PC-9 (cell line): Measurements from ENCODE around the gene KIF18A. TPM values are rescaled to one million over a fixed set of nuclear protein-coding genes. Genes with fewer than 3 reads are reported as not detected.

Source experiments
- BruUV-seq: library from RNA; stranded (reverse); fragments of 400-500 nt; replicated peaks from 2 replicates; lab custom pipeline; 2021; lab: Mats Ljungman, UMichigan
- CTCF ChIA-PET: fragments of 300-600 bp; sonication (Branson Sonifier 250); formaldehyde crosslinking; loops from one replicate; lab custom pipeline; 2022; ENCODE audit warnings: antibody characterized with exemption; lab: Charles Lee
- POLR2A ChIA-PET: fragments of 300-600 bp; sonication (Branson Sonifier 250); formaldehyde crosslinking; loops from one replicate; lab custom pipeline; 2022; ENCODE audit warnings: antibody characterized with exemption; ENCODE audit not compliant: unreplicated experiment; lab: Charles Lee
- DNase-seq, 2 experiments: peaks; one replicate each; pipeline versions ENCODE4 v3.0.0 to v3.0.0-alpha.2; 2015 to 2022; ENCODE audit warnings: mixed read lengths in 1 of 2
- H2AFZ ChIP-seq: fragments of 200-600 bp; sonication (generic); 2 replicates; pipeline ENCODE4 v1.8.1; 2017; ENCODE audit warnings: antibody characterized with exemption
- H3F3A ChIP-seq: fragments of 200-600 bp; sonication (generic); 2 replicates; pipeline ENCODE4 v1.8.1; 2017; ENCODE audit warnings: antibody characterized with exemption, mild to moderate bottlenecking, low read depth; ENCODE audit not compliant: insufficient read depth
- H3K27ac ChIP-seq: fragments of 200-600 bp; sonication (generic); 2 replicates; pipeline ENCODE4 v1.6.1; 2016; ENCODE audit warnings: mixed run types
- H3K27me3 ChIP-seq: fragments of 200-600 bp; sonication (generic); 2 replicates; pipeline ENCODE4 v1.6.1; 2016; ENCODE audit warnings: low read depth, mixed run types; ENCODE audit not compliant: insufficient read depth
- H3K36me3 ChIP-seq: fragments of 200-600 bp; sonication (generic); 2 replicates; pipeline ENCODE4 v1.6.1; 2016; ENCODE audit warnings: low read depth, mixed run types
- H3K4me1 ChIP-seq: fragments of 200-600 bp; sonication (generic); replicated peaks from 2 replicates; pipeline ENCODE4 v1.6.1; 2016; ENCODE audit warnings: mixed run types; ENCODE audit not compliant: insufficient read depth
- H3K4me2 ChIP-seq: fragments of 200-600 bp; sonication (generic); 2 replicates; pipeline ENCODE4 v1.6.1; 2017; ENCODE audit warnings: mixed run types
- H3K4me3 ChIP-seq: fragments of 200-600 bp; sonication (generic); 2 replicates; pipeline ENCODE4 v1.6.1; 2016; ENCODE audit warnings: mixed run types
- H3K79me2 ChIP-seq: fragments of 200-600 bp; sonication (generic); 2 replicates; pipeline ENCODE4 v1.6.1; 2017; ENCODE audit warnings: low read depth, mixed run types
- H3K9me2 ChIP-seq: fragments of 200-600 bp; sonication (generic); 2 replicates; pipeline ENCODE4 v1.8.1; 2017; ENCODE audit warnings: mild to moderate bottlenecking; ENCODE audit not compliant: insufficient read depth
- H3K9me3 ChIP-seq: fragments of 200-600 bp; sonication (generic); 2 replicates; pipeline ENCODE4 v1.8.1; 2016; ENCODE audit warnings: low read depth; ENCODE audit not compliant: insufficient read depth
- H4K20me1 ChIP-seq: fragments of 200-600 bp; sonication (generic); 2 replicates; pipeline ENCODE4 v1.8.1; 2017; ENCODE audit not compliant: insufficient read depth
- CTCF ChIP-seq: fragments of 200-600 bp; sonication (generic); conservative IDR thresholded peaks from 2 replicates; pipeline ENCODE4 v1.6.1; 2017; ENCODE audit warnings: mixed run types, antibody characterized with exemption, mild to moderate bottlenecking, moderate library complexity
- EZH2 ChIP-seq: fragments of 200-600 bp; sonication (generic); IDR thresholded peaks from 2 replicates; pipeline ENCODE4 v1.8.0; 2017; ENCODE audit warnings: antibody characterized with exemption, low read depth
- intact Hi-C: fragments of 100-400 bp; cut with micrococcal nuclease; formaldehyde crosslinking; loops from one replicate; pipeline ENCODE4 v1.10.0; 2022; ENCODE audit not compliant: unreplicated experiment
- total RNA-seq: library from RNA; stranded (reverse); gene quantifications from 2 replicates; pipeline ENCODE4 v1.2.3, GENCODE V29; 2021

KIF18A gene
- total RNA-seq, 1 experiment from 2014 or later = 31.1 TPM

- Histone ChIP-seq H3F3A (no peaks in the 10 kb centered on the region), H3K9me2 (no peaks in the 10 kb centered on the region), H3K9me3 (no peaks in the 10 kb centered on the region), H3K4me2 (no peak overlapping the region), H3K27ac (no peak overlapping the region), H3K79me2 (peaks cover 32% of the 10 kb centered on the region), H4K20me1 (no peaks in the 10 kb centered on the region), H3K36me3 (0 out of 2 replicates have a peak, but pooled peaks cover 8% of the 10 kb centered on the region), H2AFZ (no peak overlapping the region), H3K4me1 (peaks cover 14% of the 10 kb centered on the region), H3K4me3 (no peak overlapping the region), H3K27me3 (no peaks in the 10 kb centered on the region)
- no TSS peak for BruUV-seq
- intact Hi-C loops = no loop called here
- CTCF ChIA-PET = interaction anchor here (0.6 kb wide), 1 partner anchor 415 kb away, joined by 5 read pairs; no protein-coding TSS in a partner anchor
- POLR2A ChIA-PET = interaction anchor here (0.7 kb wide), 1 partner anchor 330 kb away, joined by 4 read pairs; no protein-coding TSS in a partner anchor
- no peak for DNase-seq
- TF ChIP-seq CTCF (no peak), EZH2 (no peak)
These were observed 6.2 kb upstream of the KIF18A start for GRCh38 chr11:28114116-28114515.

GRCh38 chr11:28110821-28111200 is 2.9 kb upstream of the KIF18A start:
- BruUV-seq = no TSS peak
- intact Hi-C loops = no loop called here
- peak overlapping the region; percentile 92 for H2AFZ ChIP-seq
- H3K4me1 ChIP-seq = peaks cover 31% of the 10 kb centered on the region
- POLR2A ChIA-PET = no interaction called here
- TF ChIP-seq EZH2 (no peak), CTCF (no peak)
- H3K9me2 ChIP-seq = no peaks in the 10 kb centered on the region
- H3K4me3 ChIP-seq = peak overlapping the region; percentile 93
- peak in 1 of 2 experiments; percentile 36 for DNase-seq
- CTCF ChIA-PET = no interaction called here
- 0 out of 2 replicates have a peak, but pooled peaks cover 8% of the 10 kb centered on the region for H3K36me3 ChIP-seq
- no peaks in the 10 kb centered on the region for H3K27me3 ChIP-seq
- peak overlapping the region; percentile 88 for H3K4me2 ChIP-seq
- H3K9me3 ChIP-seq = no peaks in the 10 kb centered on the region
- H3K27ac ChIP-seq = peak overlapping the region; percentile 63
- H4K20me1 ChIP-seq = no peaks in the 10 kb centered on the region
- peaks cover 11% of the 10 kb centered on the region; the same call in 1 of the 2 replicates for H3F3A ChIP-seq
- H3K79me2 ChIP-seq = peaks cover 62% of the 10 kb centered on the region

- Histone ChIP-seq H3K27me3 (no peaks in the 10 kb centered on the region), H3K4me2 (peak overlapping the region; percentile 88), H3K36me3 (0 out of 2 replicates have a peak, but pooled peaks cover 8% of the 10 kb centered on the region), H3K9me3 (no peaks in the 10 kb centered on the region), H3F3A (peaks cover 11% of the 10 kb centered on the region; the same call in 1 of the 2 replicates), H4K20me1 (no peaks in the 10 kb centered on the region), H2AFZ (peak overlapping the region; percentile 92), H3K27ac (peak overlapping the region; percentile 63), H3K4me3 (peak overlapping the region; percentile 93), H3K9me2 (no peaks in the 10 kb centered on the region), H3K79me2 (peaks cover 67% of the 10 kb centered on the region), H3K4me1 (peaks cover 36% of the 10 kb centered on the region)
- TF ChIP-seq EZH2 (no peak), CTCF (no peak)
- intact Hi-C loops = no loop called here
- DNase-seq = peak; percentile 54 to 61
- POLR2A ChIA-PET = no interaction called here
- no TSS peak for BruUV-seq
- CTCF ChIA-PET = no interaction called here
These were observed 2.3 kb upstream of the KIF18A start for GRCh38 chr11:28110108-28110820.
